Neural progenitor cell (in vitro differentiated cells): ENCODE results near the gene SPTLC1.

Source experiments
- EZH2 ChIP-seq: fragments of 200-600 bp; sonication (generic); IDR thresholded peaks from 2 replicates; pipeline ENCODE4 v1.6.1; 2017; ENCODE audit warnings: antibody characterized with exemption, mild to moderate bottlenecking, moderate library complexity
- EZH2phosphoT487 ChIP-seq: fragments of 200-600 bp; sonication (generic); IDR thresholded peaks from 2 replicates; pipeline ENCODE4 v1.6.1; 2017; ENCODE audit warnings: antibody characterized with exemption
- TF ChIP-seq, protein P1 (sequence below): fragments of 200-600 bp; sonication (generic); IDR thresholded peaks from 2 replicates; pipeline ENCODE4 v1.5.1; 2017; ENCODE audit warnings: antibody characterized with exemption, mild to moderate bottlenecking

DNA sequence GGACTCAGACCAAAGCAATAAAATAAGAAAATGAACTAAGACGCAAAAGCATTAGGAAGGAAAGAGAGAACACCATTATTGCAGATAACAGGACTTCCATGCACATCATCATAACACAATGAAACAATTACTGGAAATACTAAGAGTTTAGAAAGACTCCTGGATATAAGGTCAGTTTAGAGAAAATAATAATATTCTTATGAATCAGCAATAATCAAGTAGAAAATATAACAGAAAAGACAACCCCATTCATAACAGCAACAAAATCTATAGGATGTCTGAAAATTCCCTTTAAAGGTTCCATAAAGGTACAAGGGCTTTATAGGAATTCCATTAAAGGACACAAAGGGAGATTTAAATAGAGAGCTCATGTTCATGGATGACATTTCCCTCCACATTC, 73.0 kb downstream of the SPTLC1 start:
- TF ChIP-seq, protein P1, sequence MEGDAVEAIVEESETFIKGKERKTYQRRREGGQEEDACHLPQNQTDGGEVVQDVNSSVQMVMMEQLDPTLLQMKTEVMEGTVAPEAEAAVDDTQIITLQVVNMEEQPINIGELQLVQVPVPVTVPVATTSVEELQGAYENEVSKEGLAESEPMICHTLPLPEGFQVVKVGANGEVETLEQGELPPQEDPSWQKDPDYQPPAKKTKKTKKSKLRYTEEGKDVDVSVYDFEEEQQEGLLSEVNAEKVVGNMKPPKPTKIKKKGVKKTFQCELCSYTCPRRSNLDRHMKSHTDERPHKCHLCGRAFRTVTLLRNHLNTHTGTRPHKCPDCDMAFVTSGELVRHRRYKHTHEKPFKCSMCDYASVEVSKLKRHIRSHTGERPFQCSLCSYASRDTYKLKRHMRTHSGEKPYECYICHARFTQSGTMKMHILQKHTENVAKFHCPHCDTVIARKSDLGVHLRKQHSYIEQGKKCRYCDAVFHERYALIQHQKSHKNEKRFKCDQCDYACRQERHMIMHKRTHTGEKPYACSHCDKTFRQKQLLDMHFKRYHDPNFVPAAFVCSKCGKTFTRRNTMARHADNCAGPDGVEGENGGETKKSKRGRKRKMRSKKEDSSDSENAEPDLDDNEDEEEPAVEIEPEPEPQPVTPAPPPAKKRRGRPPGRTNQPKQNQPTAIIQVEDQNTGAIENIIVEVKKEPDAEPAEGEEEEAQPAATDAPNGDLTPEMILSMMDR = no peak
- TF ChIP-seq EZH2 (no peak), EZH2phosphoT487 (no peak)
